Pancreas (tissue), 10 donors: ENCODE results near the gene PDE7B. TPM values are rescaled to one million over a fixed set of nuclear protein-coding genes. Genes with fewer than 3 reads are reported as not detected.

Source experiments
- ATAC-seq, 4 donors: fragments of 200-7000 bp; cut with Tn5 transposase; one replicate each; pipeline versions ENCODE4 v1.8.0 to v1.9.1; 2020; ENCODE audit warnings: mild to moderate bottlenecking in 4 of 4, moderate library complexity in 4 of 4
- DNase-seq, 6 donors: peaks; one replicate each; pipeline ENCODE4 v3.0.0-alpha.2; 2020
- FAIRE-seq: peaks from 2 replicates; lab custom pipeline; 2012; peaks lifted over from hg19 to GRCh38; lab: Jason Lieb, UNC
- H3K27ac ChIP-seq, 4 donors: fragments of 200-600 bp; sonication (generic); 1 replicate in 3 of 4; 2 replicates in 1 of 4; pipeline versions ENCODE4 v1.5.0 to v1.8.0; 2020
- H3K27me3 ChIP-seq, 4 donors: fragments of 200-600 bp; one replicate each; pipeline ENCODE4 v1.8.0; 2021
- H3K36me3 ChIP-seq, 3 donors: fragments of 200-600 bp; sonication (generic) in 1 of 3; one replicate each; pipeline versions ENCODE4 v1.5.0 to v1.8.0; 2020 to 2021
- H3K4me1 ChIP-seq, 3 donors: fragments of 200-600 bp; one replicate each; pipeline ENCODE4 v1.8.0; 2021
- H3K4me3 ChIP-seq, 4 donors: fragments of 200-600 bp; sonication (generic) in 2 of 4; one replicate each; pipeline versions ENCODE4 v1.5.0 to v1.8.0; 2020 to 2021
- H3K9me3 ChIP-seq, 4 donors: fragments of 200-600 bp; one replicate each; pipeline ENCODE4 v1.8.0; 2021
- CTCF ChIP-seq, 4 donors: fragments of 200-600 bp; sonication (generic) in 3 of 4; IDR thresholded peaks; one replicate each; pipeline versions ENCODE4 v1.5.0 to v1.8.0; 2021; ENCODE audit warnings: antibody characterized with exemption in 4 of 4
- WGBS, 2 donors: extraction: QIAGEN DNeasy Blood & Tissue Kit; methylation state at CpG; one replicate each; pipeline ENCODE4 v1.1.7; 2013; 5-methylcytosine and 5-hydroxymethylcytosine counted together
- intact Hi-C, 3 donors: fragments of 100-400 bp; cut with DNase I; formaldehyde crosslinking; loops; one replicate each; pipeline versions ENCODE4 v1.11.1 to v1.14.2; 2022
- polyA plus RNA-seq, 2 donors: library from polyadenylated mRNA; stranded (reverse); fragments of 200-250 nt; gene quantifications; one replicate each; pipeline ENCODE4 v1.2.3, GENCODE V29; 2013
- total RNA-seq, 6 donors: library from RNA; stranded (reverse); fragmentation: NEBNext Ultra II Directional in 4 of 6; extraction: Animal tissue kit (Norgen Biotek cat#: 25700) in 4 of 6; gene quantifications; one replicate each; pipeline versions ENCODE4 v1.2.1 to v1.2.4, GENCODE V29; 2021 to 2023
- donor health status: healthy with polysubstance abuse.
- donor health status: DM: no; HTN: no; CAD: no; lungs with moderate emphysema.
- donor health status: DM: no; HTN: no; CAD: no.
- donor health status: control.
- donor health status: control.
- donor health status: Bipolar disorder and iron deficiency.
- donor health status: DM: yes; HTN: yes; CAD: no.
- donor health status: DM: no; HTN: no; CAD: no.
- donor health status: DM: no; HTN: no; CAD: no.
- donor health status: DM: yes; HTN: yes; CAD: no.

The PDE7B gene
- total and polyA plus RNA-seq, 8 donors = 0.38 to 1.7 (median 0.76) TPM

GRCh38 chr6:135955099-135955498, 103.6 kb downstream of the PDE7B start:
- TF ChIP-seq CTCF (IDR thresholded peaks at IDR 0.05) = no peak
- 70% methylated on average over 3 of the region's 3 CpGs for WGBS, 2 donors
- no peak for FAIRE-seq
- intact Hi-C loops = no loop called here
- no peak for ATAC-seq
- no peak overlapping the region for H3K4me3 ChIP-seq
- H3K27me3 ChIP-seq = no peaks in the 10 kb centered on the region
- no peaks in the 10 kb centered on the region for H3K4me1 ChIP-seq
- no peaks in the 10 kb centered on the region for H3K36me3 ChIP-seq
- H3K9me3 ChIP-seq = no peaks in the 10 kb centered on the region
- H3K27ac ChIP-seq = no peak overlapping the region
- no peak for DNase-seq

GRCh38 chr6:135962731-135963130, 111.2 kb downstream of the PDE7B start:
- no peaks in the 10 kb centered on the region for H3K9me3 ChIP-seq
- no peak overlapping the region for H3K4me3 ChIP-seq
- 70 to 79% methylated on average over 2 of the region's 2 CpGs for WGBS, 2 donors
- H3K27me3 ChIP-seq = no peaks in the 10 kb centered on the region
- no peaks in the 10 kb centered on the region for H3K36me3 ChIP-seq
- intact Hi-C loops = no loop called here
- DNase-seq (no peak), ATAC-seq (no peak), FAIRE-seq (no peak)
- TF ChIP-seq CTCF (IDR thresholded peaks at IDR 0.05) = no peak
- H3K27ac ChIP-seq = no peak overlapping the region
- no peaks in the 10 kb centered on the region for H3K4me1 ChIP-seq

GRCh38 chr6:135970750-135971149, 119.2 kb downstream of the PDE7B start:
- Histone ChIP-seq H3K27ac (no peak overlapping the region), H3K27me3 (no peaks in the 10 kb centered on the region), H3K4me3 (no peak overlapping the region), H3K4me1 (no peaks in the 10 kb centered on the region), H3K36me3 (no peaks in the 10 kb centered on the region), H3K9me3 (no peaks in the 10 kb centered on the region)
- FAIRE-seq (no peak), DNase-seq (no peak), ATAC-seq (no peak)
- no peak for TF ChIP-seq CTCF (IDR thresholded peaks at IDR 0.05)
- intact Hi-C loops = no loop called here
- 86 to 91% methylated on average over 7 of the region's 7 CpGs for WGBS, 2 donors

GRCh38 chr6:135971351-135971750, 119.8 kb downstream of the PDE7B start:
- intact Hi-C loops = no loop called here
- Histone ChIP-seq H3K36me3 (no peaks in the 10 kb centered on the region), H3K4me1 (no peaks in the 10 kb centered on the region), H3K27me3 (no peaks in the 10 kb centered on the region), H3K27ac (no peak overlapping the region), H3K4me3 (no peak overlapping the region), H3K9me3 (no peaks in the 10 kb centered on the region)
- WGBS, 2 donors = 87 to 90% methylated on average over 3 of the region's 3 CpGs
- DNase-seq = no peak
- FAIRE-seq = no peak
- TF ChIP-seq CTCF (IDR thresholded peaks at IDR 0.05) = no peak
- no peak for ATAC-seq

- H3K9me3 ChIP-seq = no peaks in the 10 kb centered on the region
- DNase-seq (no peak), ATAC-seq (no peak), FAIRE-seq (no peak)
- intact Hi-C loops = no loop called here
- no peak overlapping the region for H3K27ac ChIP-seq
- H3K4me3 ChIP-seq = no peak overlapping the region
- H3K4me1 ChIP-seq = no peaks in the 10 kb centered on the region
- TF ChIP-seq CTCF (IDR thresholded peaks at IDR 0.05) = no peak
- no peaks in the 10 kb centered on the region for H3K36me3 ChIP-seq
- no peaks in the 10 kb centered on the region for H3K27me3 ChIP-seq
These were observed 120.6 kb downstream of the PDE7B start for GRCh38 chr6:135972150-135972549.
